Frontal cortex (tissue), 1 donor: ENCODE data around the gene FOXD2. TPM values are rescaled to one million over a fixed set of nuclear protein-coding genes. Genes with fewer than 3 reads are reported as not detected.

Experiments
- total RNA-seq: library from RNA; depleted of rRNA; stranded (reverse); fragments of >200 nt; gene quantifications from one replicate; pipeline ENCODE4 v1.2.3, GENCODE V29; 2014

FOXD2 gene
- total RNA-seq, 1 donor from 2014 or later, result under 0.01 TPM

Other genes starting within 250 kb of the FOXD2 start
- not detected for gene PDZK1IP1, start 248.0 kb upstream of the FOXD2 start, total RNA-seq
- gene TAL1, start 205.8 kb upstream of the FOXD2 start, total RNA-seq, result 1.2 TPM
- gene STIL, start 123.9 kb upstream of the FOXD2 start, total RNA-seq, result 7.7 TPM
- gene CMPK1, start 104.3 kb upstream of the FOXD2 start, total RNA-seq, result 150 TPM
- gene FOXE3, start 21.8 kb upstream of the FOXD2 start, total RNA-seq, result not detected